Astrocyte (in vitro differentiated cells and primary cell): ENCODE measurements around the gene ARL15. TPM values are rescaled to one million over a fixed set of nuclear protein-coding genes. Genes with fewer than 3 reads are reported as not detected.

Experiments
- DNase-seq: peaks from one replicate; pipeline ENCODE4 v3.0.0-alpha.2; 2010; ENCODE audit warnings: low read depth
- FAIRE-seq: peaks from 2 replicates; lab custom pipeline; 2011; peaks lifted over from hg19 to GRCh38; lab: Jason Lieb, UNC
- H2AFZ ChIP-seq: 2 replicates; pipeline ENCODE4 v1.6.0; 2012; ENCODE audit warnings: low read depth, low read length, inconsistent platforms
- H3K27ac ChIP-seq: 2 replicates; pipeline ENCODE4 v1.5.1; 2011; ENCODE audit warnings: low read depth, low read length, inconsistent platforms
- H3K27me3 ChIP-seq: 2 replicates; pipeline ENCODE4 v1.6.0; 2011; ENCODE audit warnings: low read length, inconsistent platforms; ENCODE audit not compliant: insufficient read depth
- H3K36me3 ChIP-seq: 2 replicates; pipeline ENCODE4 v1.5.1; 2011; ENCODE audit warnings: low read length, inconsistent platforms; ENCODE audit not compliant: insufficient read depth
- H3K4me1 ChIP-seq: 2 replicates; pipeline ENCODE4 v1.5.1; 2011; ENCODE audit warnings: low read length, inconsistent platforms; ENCODE audit not compliant: insufficient read depth
- H3K4me2 ChIP-seq: 2 replicates; pipeline ENCODE4 v1.6.0; 2012; ENCODE audit warnings: low read length, inconsistent platforms
- H3K4me3 ChIP-seq: 2 replicates; pipeline ENCODE4 v1.5.1; 2011; ENCODE audit warnings: low read depth, mild to moderate bottlenecking, low read length, inconsistent platforms; ENCODE audit not compliant: insufficient read depth
- H3K79me2 ChIP-seq: 2 replicates; pipeline ENCODE4 v1.6.0; 2012; ENCODE audit warnings: mild to moderate bottlenecking, low read length, inconsistent platforms; ENCODE audit not compliant: insufficient read depth
- H3K9ac ChIP-seq: 2 replicates; pipeline ENCODE4 v1.6.0; 2012; ENCODE audit warnings: mild to moderate bottlenecking, low read length, inconsistent platforms
- H3K9me3 ChIP-seq: 2 replicates; pipeline ENCODE4 v1.5.1; 2012; ENCODE audit warnings: low read depth, mild to moderate bottlenecking, low read length, inconsistent platforms; ENCODE audit not compliant: insufficient read depth
- H4K20me1 ChIP-seq: 2 replicates; pipeline ENCODE4 v1.6.0; 2012; ENCODE audit warnings: low read length, inconsistent platforms; ENCODE audit not compliant: insufficient read depth
- H3K27ac Mint-ChIP-seq: one replicate; pipeline ENCODE4 v1.8.0; 2021; ENCODE audit warnings: mild to moderate bottlenecking, mixed read lengths; ENCODE audit not compliant: unreplicated experiment
- H3K27me3 Mint-ChIP-seq: one replicate; pipeline ENCODE4 v1.8.0; 2021; ENCODE audit warnings: low read depth, mixed read lengths; ENCODE audit not compliant: unreplicated experiment
- H3K36me3 Mint-ChIP-seq: one replicate; pipeline ENCODE4 v1.8.0; 2021; ENCODE audit warnings: low read depth, mixed read lengths; ENCODE audit not compliant: unreplicated experiment
- H3K4me1 Mint-ChIP-seq: one replicate; pipeline ENCODE4 v1.8.0; 2021; ENCODE audit warnings: low read depth, mixed read lengths; ENCODE audit not compliant: unreplicated experiment
- H3K4me3 Mint-ChIP-seq: one replicate; pipeline ENCODE4 v1.8.0; 2021; ENCODE audit warnings: mild to moderate bottlenecking, moderate library complexity, mixed read lengths; ENCODE audit not compliant: unreplicated experiment
- H3K9me3 Mint-ChIP-seq: one replicate; pipeline ENCODE4 v1.8.0; 2021; ENCODE audit warnings: mild to moderate bottlenecking, mixed read lengths; ENCODE audit not compliant: unreplicated experiment
- EZH2 ChIP-seq: IDR thresholded peaks from 2 replicates; pipeline ENCODE4 v1.6.1; 2012; ENCODE audit warnings: mild to moderate bottlenecking, low read length, inconsistent platforms; ENCODE audit not compliant: insufficient read depth
- total RNA-seq: library from RNA; stranded (reverse); gene quantifications from 2 replicates; pipeline ENCODE4 v1.2.1, GENCODE V29; 2021
- TF ChIP-seq, protein P1 (sequence below): IDR thresholded peaks from 2 replicates; pipeline ENCODE4 v1.5.1; 2011; ENCODE audit warnings: low read depth, mild to moderate bottlenecking, inconsistent platforms, low read length, moderate library complexity; ENCODE audit not compliant: insufficient read depth

The ARL15 gene
- total RNA-seq, 1 donor from 2014 or later, result 29.1 TPM

DNA sequence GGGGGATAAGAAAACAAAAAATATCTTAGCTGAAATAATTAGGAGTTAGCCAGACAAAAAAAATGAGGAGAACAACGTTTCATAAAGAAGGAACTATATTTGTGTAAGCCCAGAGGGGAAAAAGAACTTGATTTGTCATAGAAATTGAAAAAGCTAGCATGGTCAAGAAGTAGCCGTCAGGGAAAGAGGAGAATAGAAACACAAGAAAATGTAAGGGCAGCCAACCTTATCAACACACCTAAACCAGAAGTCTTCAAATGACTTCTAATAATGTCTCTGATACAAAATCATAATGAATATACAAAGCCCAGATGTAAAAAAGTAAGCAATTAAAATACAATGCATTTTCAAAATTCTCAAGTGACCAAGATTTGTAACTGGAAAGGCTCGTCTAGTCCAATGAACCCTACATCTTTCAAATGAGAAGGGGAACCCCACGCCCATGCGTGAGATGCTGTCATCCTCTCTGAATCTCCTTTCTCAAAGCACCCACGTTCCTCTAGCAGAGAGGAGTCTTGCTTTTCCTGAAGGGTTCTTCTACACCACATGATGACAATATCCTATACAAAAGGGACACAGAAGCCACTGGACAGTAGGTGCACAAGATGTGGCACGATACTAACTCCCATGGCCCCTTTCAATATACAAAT is 103.7 kb downstream of the ARL15 start:
- no peak for FAIRE-seq
- Histone ChIP-seq H4K20me1 (no peaks in the 10 kb centered on the region), H3K79me2 (no peaks in the 10 kb centered on the region), H3K4me2 (no peak overlapping the region), H3K27ac (no peak overlapping the region), H3K27me3 (no peaks in the 10 kb centered on the region), H3K9me3 (peaks cover 4% of the 10 kb centered on the region), H3K4me1 (peaks cover 3% of the 10 kb centered on the region), H3K36me3 (no peaks in the 10 kb centered on the region), H3K9ac (no peak overlapping the region), H2AFZ (no peak overlapping the region), H3K4me3 (no peak overlapping the region)
- TF ChIP-seq, protein P1, sequence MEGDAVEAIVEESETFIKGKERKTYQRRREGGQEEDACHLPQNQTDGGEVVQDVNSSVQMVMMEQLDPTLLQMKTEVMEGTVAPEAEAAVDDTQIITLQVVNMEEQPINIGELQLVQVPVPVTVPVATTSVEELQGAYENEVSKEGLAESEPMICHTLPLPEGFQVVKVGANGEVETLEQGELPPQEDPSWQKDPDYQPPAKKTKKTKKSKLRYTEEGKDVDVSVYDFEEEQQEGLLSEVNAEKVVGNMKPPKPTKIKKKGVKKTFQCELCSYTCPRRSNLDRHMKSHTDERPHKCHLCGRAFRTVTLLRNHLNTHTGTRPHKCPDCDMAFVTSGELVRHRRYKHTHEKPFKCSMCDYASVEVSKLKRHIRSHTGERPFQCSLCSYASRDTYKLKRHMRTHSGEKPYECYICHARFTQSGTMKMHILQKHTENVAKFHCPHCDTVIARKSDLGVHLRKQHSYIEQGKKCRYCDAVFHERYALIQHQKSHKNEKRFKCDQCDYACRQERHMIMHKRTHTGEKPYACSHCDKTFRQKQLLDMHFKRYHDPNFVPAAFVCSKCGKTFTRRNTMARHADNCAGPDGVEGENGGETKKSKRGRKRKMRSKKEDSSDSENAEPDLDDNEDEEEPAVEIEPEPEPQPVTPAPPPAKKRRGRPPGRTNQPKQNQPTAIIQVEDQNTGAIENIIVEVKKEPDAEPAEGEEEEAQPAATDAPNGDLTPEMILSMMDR, result no peak
- TF ChIP-seq EZH2, result no peak
- no peaks in the 10 kb centered on the region for H3K36me3 Mint-ChIP-seq
- H3K4me1 Mint-ChIP-seq, result peaks cover 22% of the 10 kb centered on the region
- no peaks in the 10 kb centered on the region for H3K27me3 Mint-ChIP-seq
- peaks cover 10% of the 10 kb centered on the region for H3K9me3 Mint-ChIP-seq
- no peak overlapping the region for H3K27ac Mint-ChIP-seq
- no peak for DNase-seq
- no peak overlapping the region for H3K4me3 Mint-ChIP-seq

DNA sequence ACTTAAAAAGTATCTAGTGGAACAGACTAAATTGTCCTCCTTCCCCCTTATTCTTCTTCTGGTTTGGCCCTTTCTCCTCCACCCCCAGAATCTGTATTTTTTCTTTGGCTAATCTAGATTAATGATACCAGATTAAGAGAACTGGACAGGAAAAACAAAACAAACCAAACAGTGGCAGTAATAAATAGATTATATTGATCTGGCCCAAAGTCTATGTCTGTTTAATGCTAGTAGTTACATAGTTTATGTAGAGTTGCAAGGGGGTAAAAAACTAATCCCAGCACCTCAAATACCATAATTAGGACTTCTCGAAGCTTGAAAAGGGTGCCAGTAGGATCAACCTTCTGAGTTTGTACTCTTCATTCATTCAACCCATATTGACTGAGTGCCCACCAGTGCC is 104.5 kb downstream of the ARL15 start:
- no peaks in the 10 kb centered on the region for H3K36me3 Mint-ChIP-seq
- H3K9me3 Mint-ChIP-seq, result peaks cover 10% of the 10 kb centered on the region
- no peak for FAIRE-seq

More for the DNA sequence above, 104.5 kb downstream of the ARL15 start:
- H3K4me1 Mint-ChIP-seq, result peaks cover 17% of the 10 kb centered on the region
- H3K9me3 ChIP-seq, result peaks cover 4% of the 10 kb centered on the region
- H3K4me2 ChIP-seq, result no peak overlapping the region
- no peaks in the 10 kb centered on the region for H4K20me1 ChIP-seq
- H3K79me2 ChIP-seq, result no peaks in the 10 kb centered on the region
- H3K27ac Mint-ChIP-seq, result peak overlapping the region; percentile 8
- H3K4me3 ChIP-seq, result no peak overlapping the region
- H3K27me3 Mint-ChIP-seq, result no peaks in the 10 kb centered on the region
- no peaks in the 10 kb centered on the region for H3K36me3 ChIP-seq
- H3K27me3 ChIP-seq, result no peaks in the 10 kb centered on the region
- no peak for TF ChIP-seq EZH2
- TF ChIP-seq, protein P1, result no peak
- H3K4me3 Mint-ChIP-seq, result no peak overlapping the region
- no peak overlapping the region for H2AFZ ChIP-seq
- no peak overlapping the region for H3K27ac ChIP-seq
- H3K9ac ChIP-seq, result no peak overlapping the region
- no peaks in the 10 kb centered on the region for H3K4me1 ChIP-seq
- no peak for DNase-seq
